ENCODE results near the gene FAM89B.

The FAM89B gene

GRCh38 chr11:65542738-65543390 is 29.5 kb upstream of the FAM89B start:
- H3K4me3 ChIP-seq (ENCODE audit: low read depth, low read length): no peak overlapping the region
- DNase-seq (ENCODE audit: low read depth): no peak
- TF ChIP-seq MAX (IDR thresholded peaks at IDR 0.05; ENCODE audit: low read depth, low read length) (no peak), CTCF (IDR thresholded peaks at IDR 0.05; ENCODE audit: low read depth, low read length) (no peak), MYC (IDR thresholded peaks at IDR 0.05; ENCODE audit: low read depth, low read length) (no peak), POLR2A (IDR thresholded peaks at IDR 0.05; ENCODE audit: extremely low read depth, insufficient read length) (no peak)

GRCh38 chr11:65545853-65546216 is 26.5 kb upstream of the FAM89B start:
- H3K4me3 ChIP-seq (ENCODE audit: low read depth, low read length): peak overlapping the region; percentile 43
- DNase-seq (ENCODE audit: low read depth): no peak
- TF ChIP-seq POLR2A (IDR thresholded peaks at IDR 0.05; ENCODE audit: extremely low read depth, insufficient read length) (no peak), MYC (IDR thresholded peaks at IDR 0.05; ENCODE audit: low read depth, low read length) (no peak), CTCF (IDR thresholded peaks at IDR 0.05; ENCODE audit: low read depth, low read length) (no peak), MAX (IDR thresholded peaks at IDR 0.05; ENCODE audit: low read depth, low read length) (no peak)

GRCh38 chr11:65546217-65546958 is 25.9 kb upstream of the FAM89B start:
- peak overlapping the region; percentile 43 for H3K4me3 ChIP-seq (ENCODE audit: low read depth, low read length)
- TF ChIP-seq CTCF (IDR thresholded peaks at IDR 0.05; ENCODE audit: low read depth, low read length) (no peak), MAX (IDR thresholded peaks at IDR 0.05; ENCODE audit: low read depth, low read length) (peak; percentile 32; the same call in 1 of the 2 replicates), POLR2A (IDR thresholded peaks at IDR 0.05; ENCODE audit: extremely low read depth, insufficient read length) (no peak), MYC (IDR thresholded peaks at IDR 0.05; ENCODE audit: low read depth, low read length) (0 out of 2 replicates have a peak, but pooled peaks have one; percentile 23)
- DNase-seq (ENCODE audit: low read depth): peak; percentile 91

- H3K4me3 ChIP-seq (ENCODE audit: low read depth, low read length): no peak overlapping the region
- no peak for TF ChIP-seq POLR2A (IDR thresholded peaks at IDR 0.05; ENCODE audit: extremely low read depth, insufficient read length)
- TF ChIP-seq CTCF (IDR thresholded peaks at IDR 0.05; ENCODE audit: low read depth, low read length): peak; percentile 19
- no peak for DNase-seq (ENCODE audit: low read depth)
These were observed 24.8 kb upstream of the FAM89B start for GRCh38 chr11:65547446-65548125.

GRCh38 chr11:65548395-65548794 is 23.9 kb upstream of the FAM89B start:
- H3K4me3 ChIP-seq (ENCODE audit: low read depth, low read length): no peak overlapping the region
- no peak for DNase-seq (ENCODE audit: low read depth)
- TF ChIP-seq CTCF (IDR thresholded peaks at IDR 0.05; ENCODE audit: low read depth, low read length) (no peak), MYC (IDR thresholded peaks at IDR 0.05; ENCODE audit: low read depth, low read length) (no peak), POLR2A (IDR thresholded peaks at IDR 0.05; ENCODE audit: extremely low read depth, insufficient read length) (no peak), MAX (IDR thresholded peaks at IDR 0.05; ENCODE audit: low read depth, low read length) (no peak)

All from NB4 (cell line).